Measurements from ENCODE around the gene GOLGA6A.
"Not testable (repeated sequence)": the region's sequence is repeated elsewhere in the genome, so short reads cannot be mapped to it uniquely, and the experiment has no call there.

Gene GOLGA6A

GRCh38 chr15:74082450-74082849 lies at the start of gene GOLGA6A:
GOLGA6A (minus strand) TSS chr15:74082550; CDS start chr15:74082509, 41 bp downstream.
- not testable (repeated sequence) for DNase-seq

- no peak for DNase-seq
Observed at GRCh38 chr15:74131628-74132413, 49.5 kb upstream of the GOLGA6A start.

- no peak for DNase-seq
Observed at GRCh38 chr15:74130849-74131627, 48.7 kb upstream of the GOLGA6A start.

GRCh38 chr15:74130155-74130848 lies 48.0 kb upstream of the GOLGA6A start, which contains the start of gene ISLR2:
ISLR2 (plus strand) TSS chr15:74130586; CDS start chr15:74132755, 2,169 bp downstream.
- DNase-seq = no peak

GRCh38 chr15:74129586-74130154 lies 47.3 kb upstream of the GOLGA6A start:
- DNase-seq = no peak

GRCh38 chr15:74128785-74129585 lies 46.6 kb upstream of the GOLGA6A start:
- no peak for DNase-seq

- no peak for DNase-seq
Observed at GRCh38 chr15:74127954-74128784, 45.8 kb upstream of the GOLGA6A start.

GRCh38 chr15:74127255-74127953 lies 45.1 kb upstream of the GOLGA6A start:
- peak; percentile 73 to 75 for DNase-seq

GRCh38 chr15:74124759-74125158 lies 42.4 kb upstream of the GOLGA6A start:
- DNase-seq = no peak

GRCh38 chr15:74124196-74124595 lies 41.8 kb upstream of the GOLGA6A start:
- no peak for DNase-seq

- DNase-seq = no peak
Observed at GRCh38 chr15:74123658-74124057, 41.3 kb upstream of the GOLGA6A start.

- no peak for DNase-seq
Observed at GRCh38 chr15:74123131-74123429, 40.7 kb upstream of the GOLGA6A start.

GRCh38 chr15:74122403-74123130 lies 40.2 kb upstream of the GOLGA6A start:
- DNase-seq = no peak

GRCh38 chr15:74121858-74122257 lies 39.5 kb upstream of the GOLGA6A start:
- DNase-seq = no peak

GRCh38 chr15:74121039-74121438 lies 38.7 kb upstream of the GOLGA6A start:
- no peak for DNase-seq

GRCh38 chr15:74120426-74120825 lies 38.1 kb upstream of the GOLGA6A start:
- DNase-seq = no peak

- DNase-seq = no peak
Observed at GRCh38 chr15:74109713-74110112, 27.4 kb upstream of the GOLGA6A start.

- not testable (repeated sequence) for DNase-seq
Observed at GRCh38 chr15:74108611-74109010, 26.3 kb upstream of the GOLGA6A start.

- DNase-seq = no peak
Observed at GRCh38 chr15:74108111-74108510, 25.8 kb upstream of the GOLGA6A start.

All from CD4-positive, alpha-beta T cell treated with Interleukin-4 for 1 hour (primary cell).